GM18498 (cell line): Measurements from ENCODE around the gene RFFL.
"Not testable (repeated sequence)": the region's sequence is repeated elsewhere in the genome, so short reads cannot be mapped to it uniquely, and the experiment has no call there.

Source experiments
- ATAC-seq: cut with Tn5 transposase; IDR thresholded peaks from one replicate; pipeline ENCODE4 v1.9.1; 2021; ENCODE audit warnings: mild to moderate bottlenecking, moderate library complexity; ENCODE audit not compliant: unreplicated experiment

RFFL gene

GRCh38 chr17:35063514-35064223 lies at the start of gene RFFL:
RFFL (minus strand) TSS chr17:35063707; CDS start chr17:35026553, 37,154 bp downstream.
- ATAC-seq, result peak; percentile 92

DNA sequence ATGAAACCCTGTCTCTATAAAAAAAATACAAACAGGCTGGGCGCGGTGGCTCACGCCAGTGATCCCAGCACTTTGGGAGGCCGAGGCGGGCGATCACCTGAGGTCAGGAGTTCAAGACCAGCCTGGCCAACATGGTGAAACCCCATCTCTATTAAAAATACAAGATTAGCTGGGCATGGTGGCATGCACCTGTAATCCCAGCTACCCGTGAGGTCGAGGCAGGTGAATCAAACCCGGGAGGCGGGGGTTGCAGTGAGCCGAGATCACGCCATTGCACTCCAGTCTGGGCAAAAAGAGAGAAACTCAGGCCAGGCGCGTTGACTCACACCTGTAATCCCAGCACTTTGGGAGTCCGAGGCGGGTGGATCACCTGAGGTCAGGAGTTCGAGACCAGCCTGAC lies 47.3 kb upstream of the RFFL start:
- not testable (repeated sequence) for ATAC-seq

GRCh38 chr17:35104844-35105450 lies 41.4 kb upstream of the RFFL start:
- ATAC-seq, result no peak

DNA sequence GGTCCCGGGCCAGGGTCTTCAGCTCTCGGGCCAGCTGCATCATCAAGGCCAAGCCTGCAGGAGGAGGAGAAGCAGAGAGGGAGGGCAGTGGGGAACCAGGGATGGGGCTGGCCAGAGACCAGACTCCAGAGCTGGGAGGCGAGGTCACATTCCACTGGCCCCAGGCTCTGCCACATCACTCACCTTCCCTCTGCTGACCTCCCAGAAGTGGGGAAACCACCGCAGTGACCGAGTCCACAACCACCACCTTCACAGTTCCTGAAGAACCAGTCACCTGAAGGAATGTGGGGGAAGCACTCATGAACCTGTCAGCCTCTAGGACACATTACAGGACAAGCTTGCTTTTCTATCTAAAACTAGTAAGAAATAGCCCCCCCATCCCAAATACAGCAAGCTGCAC lies 39.8 kb upstream of the RFFL start:
- no peak for ATAC-seq

DNA sequence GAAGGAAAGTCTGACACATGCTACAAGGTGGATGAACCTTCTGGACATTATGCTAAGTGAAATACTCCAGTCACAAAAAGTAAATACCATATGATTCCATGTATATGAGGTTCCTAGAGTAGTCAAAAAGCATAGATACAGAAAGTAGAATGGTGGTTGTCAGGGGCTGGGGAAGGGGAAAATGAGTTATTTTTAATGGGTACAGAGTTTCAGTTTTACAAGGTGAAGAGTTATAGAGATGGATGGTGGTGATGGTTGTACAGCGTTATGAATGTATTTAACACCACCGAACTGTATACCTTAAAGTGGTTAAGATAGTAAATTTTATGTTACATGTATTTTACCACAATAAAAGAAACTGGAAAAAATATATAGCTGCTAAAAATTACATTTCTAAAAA lies 38.2 kb upstream of the RFFL start:
- ATAC-seq, result no peak

DNA sequence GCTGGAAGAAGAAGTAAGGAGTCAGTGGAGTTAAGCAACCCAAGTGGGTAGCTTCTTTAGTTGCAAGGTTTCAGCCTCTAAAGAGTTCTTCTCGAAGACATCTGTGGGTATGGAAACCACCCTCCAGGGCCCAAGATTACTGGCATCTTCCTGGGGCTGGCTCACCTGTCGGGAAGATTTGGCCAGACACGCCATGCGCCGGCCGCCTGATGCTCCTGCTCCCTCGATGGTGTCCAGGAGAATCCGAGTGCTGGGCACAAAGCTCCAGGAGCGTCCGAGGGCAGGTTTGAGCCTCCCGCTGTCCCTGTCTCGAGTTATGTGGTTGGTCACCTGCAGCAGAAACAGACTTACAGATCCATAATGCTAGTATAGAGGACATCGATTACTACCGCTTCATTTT lies 37.5 kb upstream of the RFFL start:
- ATAC-seq, result no peak

DNA sequence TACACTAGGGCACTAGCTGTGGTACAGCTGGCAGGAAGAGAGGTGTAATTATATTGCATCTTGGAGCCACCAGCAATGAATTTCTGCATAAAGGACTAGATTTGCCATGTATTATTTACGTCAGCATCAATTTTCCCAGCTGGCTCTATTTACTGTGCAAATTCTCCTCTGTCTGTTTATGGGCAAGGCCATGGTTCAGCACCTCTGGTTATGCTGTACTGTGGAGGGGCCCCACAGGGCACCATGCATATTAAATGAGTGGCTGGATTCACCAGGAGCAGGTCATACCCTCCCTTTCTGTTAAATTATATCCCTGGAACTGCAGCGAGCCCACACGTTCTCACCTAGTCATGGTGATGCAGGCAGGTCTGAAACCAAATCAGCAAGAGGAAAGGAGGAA lies 36.4 kb upstream of the RFFL start:
- no peak for ATAC-seq

DNA sequence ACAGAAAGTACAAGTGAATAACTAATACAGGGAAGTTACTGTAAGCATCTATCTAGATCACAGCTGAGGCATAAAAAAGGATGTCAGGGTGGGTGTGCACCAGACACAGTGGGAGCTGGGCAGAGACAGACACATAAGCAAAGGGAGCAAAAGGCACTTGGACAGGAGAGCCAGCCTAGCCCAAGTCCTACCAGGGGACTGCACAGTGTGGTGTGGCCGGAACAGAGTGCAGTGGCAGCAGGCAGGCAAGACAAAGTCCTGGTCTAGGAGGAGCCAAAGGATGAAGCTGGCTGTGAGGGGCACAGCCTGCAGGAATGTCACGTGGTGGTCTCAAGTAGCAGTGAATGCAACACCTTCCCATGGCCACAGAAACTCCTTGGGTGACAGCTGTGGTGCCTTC lies 34.3 kb upstream of the RFFL start:
- no peak for ATAC-seq

GRCh38 chr17:35095741-35096140 lies 32.2 kb upstream of the RFFL start:
- no peak for ATAC-seq

GRCh38 chr17:35094902-35095301 lies 31.4 kb upstream of the RFFL start:
- ATAC-seq, result no peak

DNA sequence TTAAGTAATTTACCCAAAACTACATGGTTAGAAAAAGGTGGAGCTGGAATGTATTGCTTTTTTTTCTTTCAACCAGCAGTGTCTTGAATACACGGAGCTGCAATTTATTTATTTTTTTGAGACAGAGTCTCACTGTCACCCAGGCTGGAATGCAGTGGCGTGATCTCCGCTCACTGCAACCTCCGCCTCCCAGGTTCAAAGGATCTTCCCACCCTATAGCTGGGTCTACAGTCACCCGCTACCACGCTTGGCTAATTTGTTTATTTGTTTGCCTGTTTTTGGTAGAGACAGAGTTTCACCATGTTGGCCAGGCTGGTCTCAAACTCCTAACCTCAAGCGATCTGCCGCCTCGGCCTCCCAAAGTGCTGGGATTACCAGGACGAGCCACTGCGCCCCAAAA lies 27.2 kb upstream of the RFFL start:
- not testable (repeated sequence) for ATAC-seq

GRCh38 chr17:35089586-35090296 lies 26.2 kb upstream of the RFFL start:
- peak; percentile 21 for ATAC-seq

DNA sequence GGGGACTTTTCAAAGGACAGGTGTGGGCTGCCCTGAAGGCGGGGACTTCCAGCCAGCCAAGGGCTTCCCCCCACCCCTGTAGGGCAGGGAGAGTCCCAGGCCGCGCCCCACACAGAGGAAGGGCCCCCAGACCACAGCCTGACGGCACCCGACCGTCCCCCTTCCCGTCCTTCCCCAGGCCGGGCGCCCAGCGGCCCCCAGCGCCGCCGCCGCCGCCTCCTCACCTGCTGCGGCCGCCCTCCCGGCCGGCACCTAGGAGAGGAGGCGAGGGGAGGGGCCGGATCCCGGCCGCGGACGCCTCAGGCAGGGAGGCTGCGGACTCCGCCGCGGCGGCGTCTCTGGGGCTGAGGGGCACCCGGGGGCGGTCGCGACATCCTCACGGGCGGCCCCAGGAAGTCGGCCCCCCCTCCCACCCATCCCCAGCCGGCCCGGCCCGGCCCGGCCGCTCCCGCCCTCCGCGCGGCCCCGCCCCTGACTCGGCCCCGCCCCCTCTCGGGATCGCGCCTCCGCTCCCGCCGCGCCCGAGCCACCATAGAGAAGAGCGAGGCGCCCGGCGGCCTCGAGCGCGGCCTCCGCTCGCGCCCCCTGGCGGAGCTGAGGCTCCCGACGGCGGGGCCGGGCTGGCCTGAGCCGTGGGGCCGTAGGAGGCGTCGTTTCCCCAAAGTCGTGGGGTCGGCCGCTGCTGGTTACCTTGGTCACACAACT lies 25.5 kb upstream of the RFFL start:
- peak; percentile 76 for ATAC-seq

DNA sequence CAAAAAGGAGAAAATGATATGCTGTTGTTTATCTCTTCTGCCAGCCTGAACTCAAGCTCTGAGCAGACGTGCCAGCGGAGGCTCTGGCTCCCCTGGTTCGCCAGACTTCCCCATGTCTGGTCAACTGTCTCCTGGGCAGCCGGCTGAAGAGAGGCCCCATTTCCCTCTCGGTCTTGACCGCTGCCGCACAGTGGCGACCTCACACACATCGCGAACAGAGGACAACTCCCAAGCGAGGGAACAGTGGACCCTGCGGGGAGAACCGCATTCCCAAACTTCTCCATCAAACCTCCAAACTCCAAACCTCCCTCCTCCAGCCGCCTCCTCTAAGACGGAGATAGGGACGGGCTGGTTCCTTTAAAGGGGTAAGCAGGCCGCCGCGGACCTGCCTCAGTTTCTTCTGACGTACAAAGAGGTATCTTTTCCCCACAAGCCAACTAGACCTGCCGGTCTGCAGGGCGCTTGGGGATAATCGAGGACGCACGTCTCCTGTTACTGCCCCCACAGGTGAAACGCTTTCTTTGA lies 24.9 kb upstream of the RFFL start:
- ATAC-seq, result peak; percentile 14

DNA sequence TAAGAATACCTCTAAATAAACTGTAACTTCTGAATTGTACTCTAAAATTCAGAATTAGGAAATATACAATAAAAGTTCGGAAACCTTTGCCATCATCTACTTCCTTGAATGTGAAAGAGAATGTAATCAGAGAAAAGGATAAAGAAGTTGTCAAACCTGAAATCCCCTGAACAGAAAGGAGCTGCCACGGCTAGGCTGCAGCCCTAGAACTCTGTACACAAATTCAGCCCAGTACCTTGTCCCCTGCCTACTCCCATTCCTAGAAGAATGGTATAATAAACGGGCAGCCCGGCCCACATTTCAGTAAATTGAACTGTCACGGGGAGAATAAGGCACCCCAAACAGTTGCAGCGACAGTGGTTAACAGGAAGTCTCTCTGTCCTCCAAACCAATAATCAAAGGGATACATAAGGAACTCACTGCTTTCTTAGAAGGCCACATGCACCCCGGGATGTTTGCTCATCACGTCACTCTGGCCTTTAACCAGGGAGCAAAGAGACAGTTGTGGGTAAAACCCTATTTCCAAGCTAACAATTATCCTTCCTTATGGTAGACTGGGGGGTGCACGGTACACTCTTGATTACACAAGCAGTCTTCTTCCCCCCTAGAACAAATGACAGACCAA lies 24.3 kb upstream of the RFFL start:
- peak; percentile 0 for ATAC-seq

- no peak for ATAC-seq
Observed at GRCh38 chr17:35086931-35087573, 23.5 kb upstream of the RFFL start.

GRCh38 chr17:35086164-35086563 lies 22.7 kb upstream of the RFFL start:
- ATAC-seq, result no peak

- no peak for ATAC-seq
Observed at GRCh38 chr17:35084987-35085386, 21.5 kb upstream of the RFFL start.

- ATAC-seq, result no peak
Observed at GRCh38 chr17:35083071-35083470, 19.6 kb upstream of the RFFL start.

DNA sequence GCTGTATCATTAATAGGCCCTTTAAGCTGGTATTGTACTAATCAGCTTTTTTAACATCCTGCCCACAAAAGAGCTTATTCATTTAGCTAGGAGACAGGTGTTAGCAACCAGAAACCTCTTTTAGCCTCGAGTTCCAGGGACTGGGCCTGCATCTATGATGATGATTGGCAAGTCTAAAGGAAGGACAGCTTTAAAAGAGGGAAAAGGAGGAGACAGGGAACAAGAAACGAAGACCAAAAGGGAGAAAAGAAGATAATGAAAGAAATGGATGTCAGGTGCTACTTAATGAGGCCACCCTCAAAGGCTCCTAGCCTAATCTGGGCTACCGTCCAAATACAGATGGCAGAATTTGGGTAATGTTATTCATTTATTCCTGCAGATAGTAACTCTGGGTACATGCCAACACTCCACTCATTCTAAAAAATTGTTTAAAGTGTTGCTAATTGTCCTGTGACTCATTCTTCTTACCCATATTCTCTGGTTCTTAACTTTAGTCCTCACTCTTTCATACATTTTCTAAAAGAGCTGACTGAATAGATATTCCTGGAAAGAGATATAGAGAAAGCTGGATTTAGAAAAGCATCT lies 18.7 kb upstream of the RFFL start:
- ATAC-seq, result no peak
